Right kidney (tissue), 1 donor: ENCODE data around the gene KCNQ1OT1.

Experiments
- DNase-seq: peaks from one replicate; pipeline ENCODE4 v3.0.0-alpha.2; 2016

Gene KCNQ1OT1

DNA sequence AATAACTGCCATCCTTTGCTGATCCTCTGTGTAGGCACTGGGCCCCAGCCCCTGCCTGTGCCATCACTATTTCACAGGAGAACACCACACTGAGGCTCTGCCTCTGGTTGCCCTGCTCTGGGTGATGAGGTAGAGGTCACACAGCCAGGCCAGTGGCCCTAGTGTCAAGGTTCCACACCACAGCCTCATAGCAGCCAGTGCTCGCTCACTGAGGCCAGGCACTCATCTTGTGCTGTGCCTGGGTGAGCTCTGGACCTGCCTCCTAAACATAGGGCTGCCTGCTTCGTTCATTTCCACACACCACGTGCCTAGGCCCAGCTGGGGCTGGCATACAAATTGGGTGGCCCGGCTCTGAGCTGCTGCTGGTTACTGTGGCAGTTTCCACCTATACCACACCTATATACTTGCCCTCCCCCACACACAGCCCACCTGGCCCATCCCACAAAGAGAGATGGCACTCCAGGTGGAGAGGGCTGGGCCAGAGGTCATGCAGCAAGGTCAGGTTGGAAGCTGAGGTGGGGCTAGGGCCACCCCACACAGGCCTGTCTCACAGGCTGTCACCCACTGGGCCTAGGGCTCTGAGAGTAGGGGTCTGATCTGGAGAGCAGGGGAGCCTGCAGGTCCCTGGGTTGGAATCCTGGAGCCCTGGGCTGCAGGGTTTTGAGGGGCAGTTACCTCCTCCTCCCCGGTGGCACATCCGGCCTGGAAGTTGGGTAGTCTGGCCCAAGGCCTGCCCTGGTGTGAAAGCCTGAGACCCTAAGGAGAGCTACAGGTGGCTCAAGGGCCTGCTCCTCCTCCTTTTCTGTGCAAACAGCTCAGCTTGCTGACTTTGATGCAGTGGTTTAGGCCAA is 11.2 kb downstream of the KCNQ1OT1 start:
- DNase-seq, result no peak

DNA sequence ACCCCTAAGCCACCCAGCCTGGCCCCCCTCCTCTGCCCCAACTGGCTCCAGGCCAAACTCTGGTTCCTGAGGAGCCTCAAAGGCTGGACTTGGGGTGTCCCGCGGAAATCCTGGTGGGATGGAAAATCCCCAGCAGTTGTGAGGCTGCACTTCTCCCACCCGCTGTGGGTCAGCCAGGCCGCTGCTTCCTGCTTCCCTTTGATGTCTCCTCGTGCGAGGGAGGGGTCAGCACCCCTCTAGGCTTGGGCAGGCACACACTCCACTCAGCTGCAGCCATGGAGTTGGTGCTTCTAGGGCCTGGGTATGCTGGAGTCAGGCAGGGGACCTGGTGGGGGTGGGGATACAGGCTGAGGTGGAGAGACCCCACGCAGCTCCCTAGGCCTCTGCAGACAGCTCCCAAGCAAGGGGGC is 12.0 kb downstream of the KCNQ1OT1 start:
- peak; percentile 34 for DNase-seq

DNA sequence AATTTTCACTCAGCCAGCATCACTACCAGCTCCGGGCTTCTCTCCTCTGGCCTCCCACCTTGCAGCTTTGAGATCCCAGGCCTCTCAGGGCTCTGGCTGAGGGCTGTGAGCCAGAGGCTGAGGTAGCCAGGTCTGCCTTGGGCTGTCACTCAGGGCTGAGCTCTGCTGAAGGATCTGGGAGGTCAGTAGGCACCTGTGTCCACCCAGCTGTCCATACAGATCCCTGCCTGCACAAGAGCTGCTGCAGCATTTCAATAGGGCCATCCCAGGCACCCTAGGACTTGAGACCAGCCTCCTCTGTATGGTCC is 12.6 kb downstream of the KCNQ1OT1 start:
- no peak for DNase-seq

GRCh38 chr11:2686360-2687222 is 13.2 kb downstream of the KCNQ1OT1 start:
- DNase-seq, result no peak

DNA sequence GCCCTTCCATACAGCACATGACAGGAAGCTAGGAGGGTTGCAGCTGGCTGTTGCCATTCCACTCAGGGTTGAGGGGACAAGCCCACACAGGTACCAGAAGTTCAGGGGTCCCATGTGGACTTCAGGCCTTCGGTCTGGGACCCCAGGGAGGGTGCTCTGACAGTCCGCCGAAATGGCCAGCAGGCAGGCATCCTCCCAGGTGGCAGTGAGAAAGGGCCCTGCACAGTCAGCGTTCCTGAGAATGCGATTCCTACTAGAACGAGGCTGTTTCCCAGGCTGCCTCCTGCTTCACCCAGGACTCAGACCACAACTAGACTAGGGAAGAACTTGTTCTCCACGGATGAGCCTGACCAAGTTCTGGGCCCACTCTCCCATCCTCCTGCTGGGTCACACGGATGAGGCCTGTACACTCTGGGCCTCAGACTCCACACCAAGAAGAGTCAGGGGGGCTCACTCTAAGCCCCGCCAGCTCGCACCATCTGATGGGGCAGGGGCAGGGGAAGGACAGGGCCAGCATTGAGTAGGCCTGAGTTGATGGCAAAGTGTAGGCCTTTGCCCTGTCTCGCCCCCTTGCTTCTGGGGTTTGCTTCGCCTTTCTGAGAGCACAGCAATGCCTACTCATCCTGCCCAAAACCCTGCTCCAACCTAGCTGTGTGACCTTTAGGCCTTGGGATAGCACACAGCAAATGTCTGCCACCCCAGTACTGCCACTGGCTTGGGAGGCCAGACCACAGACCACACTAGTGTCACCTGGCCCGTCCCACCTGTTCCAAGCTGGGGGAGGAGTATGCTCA is 14.0 kb downstream of the KCNQ1OT1 start:
- no peak for DNase-seq

DNA sequence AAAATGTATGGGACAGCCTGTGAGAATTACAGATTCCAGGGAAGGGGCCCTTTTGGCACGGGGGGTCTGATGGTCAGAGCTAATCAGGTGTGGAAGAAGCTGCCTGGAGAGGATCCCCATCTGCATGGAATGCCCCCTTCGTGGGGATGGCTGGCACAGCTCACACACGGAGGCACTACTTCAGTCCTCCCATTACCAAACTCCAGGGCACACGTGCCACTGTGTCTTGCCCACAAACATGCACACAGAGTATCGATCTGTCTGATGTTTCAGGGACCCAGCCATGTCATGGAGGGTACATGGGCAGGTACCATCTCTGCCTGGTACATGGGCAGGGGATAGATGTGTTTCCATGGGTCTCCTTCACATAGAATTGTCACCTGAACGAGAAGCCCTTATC is 14.7 kb downstream of the KCNQ1OT1 start:
- DNase-seq, result no peak

DNA sequence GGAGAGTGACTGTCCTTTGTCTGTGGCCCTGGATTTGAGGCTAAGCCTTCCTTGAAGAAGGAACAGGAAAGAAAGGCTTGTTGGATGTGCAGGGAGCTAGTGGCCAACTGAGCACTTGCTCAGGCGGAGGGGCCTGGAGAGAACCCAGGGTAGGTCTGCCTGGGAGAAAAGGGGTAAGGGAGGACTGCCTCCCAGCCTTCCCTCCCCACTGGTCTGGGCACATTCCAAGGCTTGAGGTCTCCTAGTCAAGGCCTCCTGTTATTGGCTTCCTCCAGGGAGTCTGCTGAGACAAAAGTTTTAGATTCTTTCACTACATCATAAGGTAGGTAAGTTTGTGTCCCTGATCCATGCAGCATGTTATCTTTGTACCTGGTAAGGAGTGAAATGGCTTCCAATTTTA is 15.2 kb downstream of the KCNQ1OT1 start:
- DNase-seq, result no peak

DNA sequence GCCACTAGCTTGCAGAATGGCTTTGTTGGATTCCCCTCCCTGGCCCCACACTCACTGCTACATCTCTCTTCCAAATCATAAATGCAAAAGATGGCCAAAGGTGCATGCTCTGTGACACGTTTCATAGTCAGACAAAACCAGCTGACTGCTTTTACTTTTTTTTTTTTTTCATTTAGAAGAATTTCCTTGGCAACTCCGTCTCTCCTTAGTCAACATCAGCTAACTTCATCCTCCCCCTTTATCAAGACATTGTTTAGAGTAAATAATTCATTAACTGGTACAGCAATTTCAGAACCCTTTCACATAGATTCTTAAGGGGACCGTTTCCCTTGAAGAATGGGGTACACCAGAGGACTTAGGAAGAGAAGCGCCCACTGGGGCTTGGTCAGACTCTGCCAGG is 16.0 kb downstream of the KCNQ1OT1 start:
- no peak for DNase-seq

DNA sequence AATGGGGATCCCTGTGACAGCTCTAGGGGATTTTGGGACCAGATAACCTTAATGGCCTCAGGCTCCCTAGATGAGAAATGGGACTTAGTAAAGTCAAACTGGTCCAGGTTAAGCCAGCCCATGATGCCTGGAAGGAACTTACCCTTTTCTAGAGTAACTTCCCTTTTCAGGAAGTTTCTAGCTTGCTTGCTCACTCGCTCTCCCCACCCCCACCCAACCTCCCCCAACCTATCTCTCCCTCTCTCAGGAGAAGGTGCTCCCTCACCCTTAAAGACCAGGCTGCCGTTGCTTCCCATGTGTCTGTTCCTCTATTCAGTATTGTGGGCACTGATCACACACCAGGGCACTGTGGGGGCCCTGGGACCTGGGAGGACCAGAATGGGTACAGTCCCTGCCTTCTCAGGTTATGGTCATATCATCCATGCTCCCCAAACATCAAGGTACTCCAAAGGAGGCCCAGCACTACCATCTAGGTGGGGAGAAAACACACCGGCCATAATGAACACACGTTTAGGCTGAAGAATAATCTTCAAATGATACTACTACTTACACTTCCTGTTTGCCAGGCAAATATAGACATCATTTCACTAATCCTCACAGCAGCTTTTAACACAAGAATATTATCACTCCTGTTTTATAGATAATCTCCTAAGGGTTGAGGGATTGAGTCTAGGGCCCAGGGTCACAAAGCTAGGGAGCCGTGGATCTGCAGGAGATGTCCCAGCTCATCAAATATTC is 18.2 kb downstream of the KCNQ1OT1 start:
- no peak for DNase-seq

DNA sequence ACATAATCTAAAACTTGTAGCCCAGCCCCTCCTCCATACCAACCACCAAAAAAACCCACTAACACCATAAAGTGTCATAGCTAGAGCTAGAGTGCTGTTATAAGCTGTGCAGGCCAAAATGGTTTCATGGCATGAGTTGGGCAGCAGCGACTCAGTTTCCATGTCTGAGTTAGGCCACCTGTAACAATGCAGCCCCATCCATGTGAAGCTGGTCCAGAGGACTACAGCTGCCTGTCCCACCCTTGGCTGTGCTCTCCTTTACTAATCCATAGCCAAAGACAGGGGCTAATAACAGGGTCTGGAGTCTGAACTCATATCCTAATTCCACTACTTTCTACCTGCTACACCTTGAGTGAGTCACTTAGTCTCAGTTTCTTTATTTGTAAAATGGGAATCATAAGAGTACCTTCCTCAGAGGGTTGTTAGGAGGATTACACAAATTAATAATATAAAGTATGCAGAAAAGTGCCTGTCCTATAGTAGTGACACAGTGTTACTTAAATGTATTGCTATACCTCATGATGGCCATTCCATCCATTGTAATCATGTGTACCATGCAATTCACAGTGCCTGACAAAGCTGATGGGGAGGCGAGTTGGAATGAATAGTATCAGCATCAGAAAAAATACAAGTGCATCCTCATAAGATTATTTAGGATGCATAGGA is 20.6 kb downstream of the KCNQ1OT1 start:
- no peak for DNase-seq

DNA sequence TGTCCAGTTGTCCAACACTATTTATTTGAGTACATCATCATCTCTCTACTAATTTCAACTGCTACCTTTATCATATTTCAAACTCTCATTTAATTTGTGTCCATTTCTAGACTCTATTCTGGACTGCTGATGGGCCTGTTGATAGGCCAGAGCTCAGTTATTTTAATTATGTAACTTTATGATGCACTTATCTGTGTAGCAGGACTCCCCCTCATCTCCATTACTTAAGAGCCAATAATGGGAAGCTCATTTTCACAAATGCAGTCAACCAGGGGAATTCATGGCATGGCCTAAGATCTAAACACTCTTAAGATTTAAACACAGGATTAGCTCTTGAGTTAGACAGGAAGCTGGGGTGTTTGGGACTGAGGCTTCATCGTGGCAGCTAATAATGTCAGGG is 21.4 kb downstream of the KCNQ1OT1 start:
- no peak for DNase-seq

DNA sequence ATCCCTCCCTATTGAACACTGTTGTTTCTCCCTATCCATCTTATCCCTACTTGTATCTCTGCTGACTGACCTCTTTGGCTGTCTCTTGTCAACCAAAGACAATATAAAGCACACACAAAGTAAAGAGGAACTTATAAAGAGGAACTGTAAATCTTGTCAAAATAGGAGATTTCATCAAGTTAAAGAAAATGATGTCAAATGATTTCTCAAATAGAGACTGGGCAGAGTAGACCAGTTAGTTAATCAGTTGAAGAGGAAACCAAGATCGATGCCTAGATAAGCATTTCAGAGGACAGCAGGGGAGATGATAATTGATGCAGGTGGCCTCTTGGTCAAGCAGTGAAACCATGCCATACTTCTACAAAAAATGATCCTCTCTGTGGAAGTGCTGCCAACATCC is 22.7 kb downstream of the KCNQ1OT1 start:
- DNase-seq, result no peak

DNA sequence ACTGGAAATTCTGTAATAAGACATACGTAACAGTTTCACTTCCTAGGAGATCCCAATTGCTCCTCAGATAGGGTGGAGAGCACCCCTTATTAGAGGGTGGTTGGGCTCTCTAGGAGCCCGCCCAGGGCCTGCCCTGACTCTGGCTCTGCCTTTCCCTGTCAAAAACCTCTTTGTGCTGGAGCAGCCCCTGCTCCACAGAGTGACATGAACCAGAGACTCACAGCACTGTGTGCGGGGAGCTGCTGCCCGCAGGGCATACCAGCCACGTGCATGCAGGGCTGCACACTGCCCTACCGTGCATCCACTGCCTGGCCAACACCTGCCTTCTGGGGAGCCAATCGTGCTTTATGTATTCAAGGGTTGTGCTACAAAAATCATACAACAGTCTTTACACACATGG is 24.3 kb downstream of the KCNQ1OT1 start:
- DNase-seq, result no peak

- no peak for DNase-seq
These were observed 25.1 kb downstream of the KCNQ1OT1 start for GRCh38 chr11:2674658-2675131.

DNA sequence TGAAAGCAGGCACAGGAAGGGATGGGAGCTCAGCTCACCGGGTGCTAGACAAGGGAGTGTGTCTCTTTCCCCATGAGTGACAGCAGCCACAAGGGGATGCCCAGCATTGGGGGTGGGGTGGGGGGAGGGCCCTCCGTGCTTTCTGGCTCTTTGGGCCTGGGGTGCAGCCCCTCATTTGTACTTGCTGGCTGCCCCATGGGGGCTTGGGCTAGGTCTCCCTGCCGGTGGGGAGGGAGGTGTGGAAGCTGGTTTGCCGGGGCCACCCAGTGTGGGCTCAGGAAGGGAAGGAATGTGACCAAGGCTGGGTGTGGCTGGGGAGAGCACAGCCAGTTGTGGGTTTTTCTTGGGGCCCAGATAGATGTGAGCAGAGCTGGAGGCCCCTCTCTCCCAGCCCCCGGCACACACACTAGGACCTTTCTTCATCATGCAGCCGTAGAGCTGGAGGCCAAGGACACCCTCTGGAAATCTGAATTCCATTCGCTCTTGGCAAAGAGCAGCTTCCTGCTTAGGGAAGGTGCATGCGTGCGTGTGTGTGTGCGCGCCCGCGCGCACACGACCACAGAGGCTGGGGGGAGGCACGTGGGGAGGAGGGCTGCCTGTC is 25.8 kb downstream of the KCNQ1OT1 start:
- no peak for DNase-seq

- DNase-seq, result no peak
These were observed 26.6 kb downstream of the KCNQ1OT1 start for GRCh38 chr11:2673250-2673610.

DNA sequence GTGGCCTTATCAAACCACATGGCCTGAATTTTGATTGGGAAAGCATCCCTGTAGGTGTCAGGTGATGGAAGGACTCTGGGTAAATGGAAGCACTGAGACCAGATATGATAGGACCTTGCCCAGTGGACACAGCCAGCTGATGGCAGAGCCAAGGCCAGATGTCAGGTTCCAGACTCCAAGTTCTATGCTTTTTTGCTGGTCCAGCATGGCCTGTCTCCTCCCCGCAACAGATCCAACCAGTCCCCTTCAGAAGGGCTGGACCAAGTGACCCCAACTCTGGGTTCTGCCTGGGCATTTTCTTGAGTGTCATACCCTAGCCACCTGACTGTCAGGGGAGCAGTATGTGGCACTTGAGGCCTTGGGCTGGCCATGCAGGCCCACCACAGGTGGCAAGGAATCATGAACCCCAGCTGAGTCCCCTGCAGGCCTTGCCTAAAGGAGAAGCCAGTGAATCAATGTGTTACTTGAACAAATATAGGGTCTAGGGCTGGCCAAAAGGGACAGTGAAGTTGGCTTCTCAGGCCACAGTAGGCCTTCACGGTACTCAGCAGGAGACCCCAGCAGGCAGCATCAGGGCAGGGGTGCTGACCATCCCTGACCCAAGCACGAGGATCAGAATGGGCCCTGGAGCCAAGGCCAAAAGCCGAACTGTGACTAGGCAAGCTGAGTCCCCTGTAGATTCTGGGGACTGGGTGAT is 27.1 kb downstream of the KCNQ1OT1 start:
- DNase-seq, result no peak

DNA sequence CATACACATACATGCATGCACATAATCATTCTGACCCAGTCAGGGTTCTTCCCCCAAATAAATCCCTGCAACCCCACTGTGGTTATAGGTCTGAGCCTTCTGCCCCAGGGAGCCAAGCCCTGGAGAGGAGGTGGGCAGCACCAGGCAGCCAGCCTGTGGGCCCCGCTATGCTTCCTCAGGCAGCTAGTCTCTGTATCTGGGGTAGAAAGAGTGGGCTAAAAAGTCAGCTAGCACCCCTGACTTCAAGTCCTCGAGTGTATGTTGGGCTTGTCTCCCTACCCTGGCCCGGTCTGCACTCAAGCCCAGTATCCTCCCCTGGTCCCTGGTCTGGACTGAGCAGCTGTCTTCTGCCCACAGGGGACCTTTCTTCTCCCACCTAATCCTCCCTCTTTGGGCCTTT is 28.0 kb downstream of the KCNQ1OT1 start:
- DNase-seq, result no peak

DNA sequence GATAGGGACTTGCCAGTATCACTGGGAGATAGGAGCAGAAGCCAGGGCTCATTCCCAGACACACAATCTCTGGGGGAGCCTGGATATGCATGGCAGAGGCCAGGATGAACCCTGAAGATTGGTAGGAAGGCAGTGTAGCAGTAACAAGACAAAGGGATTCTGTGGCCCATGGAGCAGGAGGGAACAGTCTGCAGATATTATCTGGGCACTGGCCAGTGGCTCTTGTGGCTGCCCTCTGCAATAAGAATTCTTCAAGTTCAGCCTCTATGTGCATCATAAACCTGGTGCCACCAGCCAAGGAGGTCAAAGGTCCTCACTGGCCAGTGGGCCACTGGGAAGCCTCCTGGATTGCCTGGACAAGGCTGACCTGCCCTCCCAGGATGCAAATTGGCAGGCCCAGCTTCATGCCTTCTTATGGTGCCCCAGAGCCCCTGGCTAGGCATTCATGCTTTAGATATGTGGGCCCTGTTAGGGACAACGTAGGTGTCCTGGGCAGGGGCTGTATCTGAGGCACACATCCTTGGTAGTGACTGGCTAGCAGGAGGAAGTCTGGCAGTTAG is 29.2 kb downstream of the KCNQ1OT1 start:
- DNase-seq, result no peak
